ENCODE measurements around the gene RPA3.

- TF ChIP-seq GATA2 (IDR thresholded peaks at IDR 0.05; ENCODE audit: low read depth, low read length): no peak
- TF ChIP-seq GATA3 (IDR thresholded peaks at IDR 0.05; ENCODE audit: low read depth, low read length): no peak
These were observed 45.7 kb downstream of the RPA3 start for GRCh38 chr7:7672545-7673239.

All from SH-SY5Y (cell line).